ENCODE measurements around the gene PTK6.

DNA sequence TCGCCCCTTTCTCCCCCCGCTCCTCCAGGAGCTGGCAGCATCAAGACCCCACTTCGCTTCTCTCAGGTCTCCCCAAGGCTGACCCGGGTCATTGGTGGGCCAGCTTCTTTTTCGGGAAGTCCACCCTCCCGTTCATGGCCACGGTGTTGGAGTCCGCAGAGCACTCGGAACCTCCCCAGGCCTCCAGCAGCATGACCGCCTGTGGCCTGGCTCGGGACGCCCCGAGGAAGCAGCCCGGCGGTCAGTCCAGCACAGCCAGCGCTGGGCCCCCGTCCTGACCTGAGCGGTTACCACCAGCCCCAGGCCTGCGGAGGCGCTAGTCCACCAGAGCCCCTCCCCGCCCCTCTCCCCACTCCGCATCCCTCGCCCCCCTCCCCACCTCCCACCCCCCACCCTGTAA lies 15.6 kb downstream of the PTK6 start:
- TF ChIP-seq, protein P1, sequence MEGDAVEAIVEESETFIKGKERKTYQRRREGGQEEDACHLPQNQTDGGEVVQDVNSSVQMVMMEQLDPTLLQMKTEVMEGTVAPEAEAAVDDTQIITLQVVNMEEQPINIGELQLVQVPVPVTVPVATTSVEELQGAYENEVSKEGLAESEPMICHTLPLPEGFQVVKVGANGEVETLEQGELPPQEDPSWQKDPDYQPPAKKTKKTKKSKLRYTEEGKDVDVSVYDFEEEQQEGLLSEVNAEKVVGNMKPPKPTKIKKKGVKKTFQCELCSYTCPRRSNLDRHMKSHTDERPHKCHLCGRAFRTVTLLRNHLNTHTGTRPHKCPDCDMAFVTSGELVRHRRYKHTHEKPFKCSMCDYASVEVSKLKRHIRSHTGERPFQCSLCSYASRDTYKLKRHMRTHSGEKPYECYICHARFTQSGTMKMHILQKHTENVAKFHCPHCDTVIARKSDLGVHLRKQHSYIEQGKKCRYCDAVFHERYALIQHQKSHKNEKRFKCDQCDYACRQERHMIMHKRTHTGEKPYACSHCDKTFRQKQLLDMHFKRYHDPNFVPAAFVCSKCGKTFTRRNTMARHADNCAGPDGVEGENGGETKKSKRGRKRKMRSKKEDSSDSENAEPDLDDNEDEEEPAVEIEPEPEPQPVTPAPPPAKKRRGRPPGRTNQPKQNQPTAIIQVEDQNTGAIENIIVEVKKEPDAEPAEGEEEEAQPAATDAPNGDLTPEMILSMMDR (IDR thresholded peaks at IDR 0.05; ENCODE audit: low read length) = no peak
- no peak for TF ChIP-seq EZH2 (IDR thresholded peaks at IDR 0.05; ENCODE audit: borderline replicate concordance, low read length)
